Urothelium cell line (cell line): Measurements from ENCODE around the gene PTGER1.
"Not testable (repeated sequence)": the region's sequence is repeated elsewhere in the genome, so short reads cannot be mapped to it uniquely, and the experiment has no call there.

Experiments used
- DNase-seq: peaks from one replicate; pipeline ENCODE4 v3.0.0; 2011; ENCODE audit warnings: low spot score, mixed read lengths
- FAIRE-seq: peaks from 2 replicates; lab custom pipeline; 2011; peaks lifted over from hg19 to GRCh38; lab: Jason Lieb, UNC

Gene PTGER1, protein sequence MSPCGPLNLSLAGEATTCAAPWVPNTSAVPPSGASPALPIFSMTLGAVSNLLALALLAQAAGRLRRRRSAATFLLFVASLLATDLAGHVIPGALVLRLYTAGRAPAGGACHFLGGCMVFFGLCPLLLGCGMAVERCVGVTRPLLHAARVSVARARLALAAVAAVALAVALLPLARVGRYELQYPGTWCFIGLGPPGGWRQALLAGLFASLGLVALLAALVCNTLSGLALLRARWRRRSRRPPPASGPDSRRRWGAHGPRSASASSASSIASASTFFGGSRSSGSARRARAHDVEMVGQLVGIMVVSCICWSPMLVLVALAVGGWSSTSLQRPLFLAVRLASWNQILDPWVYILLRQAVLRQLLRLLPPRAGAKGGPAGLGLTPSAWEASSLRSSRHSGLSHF

GRCh38 chr19:14475251-14476073 is at the start of gene PTGER1:
Gene PTGER1, minus strand, starts transcription at chr19:14475354. Its CDS starts 1,034 bp downstream, at chr19:14474320.
- no peak for DNase-seq
- no peak for FAIRE-seq

GRCh38 chr19:14520543-14520942 is 45.4 kb upstream of the PTGER1 start:
- DNase-seq (no peak), FAIRE-seq (no peak)

GRCh38 chr19:14519860-14520407 is 44.8 kb upstream of the PTGER1 start:
- no peak for FAIRE-seq

GRCh38 chr19:14519245-14519859 is 44.2 kb upstream of the PTGER1 start:
- no peak for FAIRE-seq

More at GRCh38 chr19:14519860-14520407, 44.8 kb upstream of the PTGER1 start:
- peak; percentile 73 for DNase-seq

DNA sequence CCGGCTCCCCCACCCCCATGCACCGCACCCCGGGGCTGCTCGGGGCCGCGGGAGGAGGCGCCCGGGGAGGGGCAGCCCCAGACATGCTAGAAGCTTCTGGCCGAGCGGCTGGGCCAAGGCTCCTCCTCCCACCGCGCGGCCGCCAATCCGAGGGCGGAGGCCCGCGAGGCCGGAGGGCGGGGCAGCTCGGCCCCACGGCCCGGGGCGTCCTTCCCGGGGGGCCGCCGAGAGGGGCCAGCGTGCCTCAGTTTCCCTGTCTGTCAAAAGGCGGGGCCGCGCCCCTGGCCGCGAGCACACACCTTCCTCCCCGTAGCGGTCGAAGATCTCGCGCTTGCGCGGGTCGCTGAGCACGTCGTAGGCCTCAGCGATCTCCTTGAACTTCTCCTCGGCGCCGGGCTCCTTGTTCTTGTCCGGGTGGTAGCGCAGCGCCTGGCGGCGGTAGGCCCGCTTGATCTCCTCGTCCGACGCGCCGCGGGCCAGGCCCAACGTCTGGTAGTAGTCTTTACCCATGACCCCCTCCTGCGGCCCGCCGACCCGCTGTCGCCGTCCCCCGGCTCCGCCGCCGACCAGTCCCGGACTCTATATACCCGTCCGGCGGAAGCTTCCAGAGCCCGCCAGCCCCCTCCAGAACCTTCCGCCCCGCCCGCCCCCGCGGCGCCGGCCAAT is 42.8 kb upstream of the PTGER1 start, which contains the start of gene DNAJB1:
Gene DNAJB1 (minus strand): TSS at position 558 of the 666 bp plus-strand sequence. CDS start 48 bp downstream, at position 510.
- DNase-seq: peak; percentile 70
- FAIRE-seq: no peak

More at GRCh38 chr19:14519245-14519859, 44.2 kb upstream of the PTGER1 start:
- DNase-seq: no peak

GRCh38 chr19:14517446-14517839 is 42.3 kb upstream of the PTGER1 start:
- DNase-seq (no peak), FAIRE-seq (no peak)

GRCh38 chr19:14516746-14517438 is 41.7 kb upstream of the PTGER1 start:
- FAIRE-seq (no peak), DNase-seq (no peak)

GRCh38 chr19:14516048-14516534 is 40.9 kb upstream of the PTGER1 start:
- FAIRE-seq: no peak

DNA sequence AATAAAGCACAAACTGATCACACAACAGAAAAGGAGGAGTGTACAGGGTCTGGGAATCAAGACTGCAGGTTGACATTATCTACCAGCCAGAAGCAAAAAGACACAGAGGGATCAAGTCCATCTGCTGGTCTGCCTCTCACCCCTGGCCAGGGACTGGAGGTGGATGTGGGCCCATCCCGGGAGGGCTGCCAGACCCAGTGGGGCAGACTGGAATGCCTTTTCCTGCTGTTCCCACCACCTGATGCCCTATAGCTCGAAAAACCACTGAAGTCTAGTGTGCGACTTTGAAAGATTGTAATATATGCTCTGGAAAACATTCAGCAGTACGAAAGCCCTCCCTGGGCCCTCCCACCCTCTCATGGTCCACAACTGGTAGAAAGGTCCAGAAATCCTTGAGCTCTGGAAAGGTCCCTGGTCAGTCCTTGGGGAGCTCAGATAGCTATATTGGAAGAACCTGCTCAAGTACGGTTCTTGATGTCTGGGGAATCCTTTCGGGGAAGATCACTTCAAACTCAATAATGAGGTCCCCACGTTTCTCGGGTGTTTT is 40.4 kb upstream of the PTGER1 start:
- FAIRE-seq: no peak

More at GRCh38 chr19:14516048-14516534, 40.9 kb upstream of the PTGER1 start:
- DNase-seq: no peak

GRCh38 chr19:14514215-14514863 is 39.2 kb upstream of the PTGER1 start:
- FAIRE-seq (no peak), DNase-seq (no peak)

More for the DNA sequence above, 40.4 kb upstream of the PTGER1 start:
- no peak for DNase-seq

DNA sequence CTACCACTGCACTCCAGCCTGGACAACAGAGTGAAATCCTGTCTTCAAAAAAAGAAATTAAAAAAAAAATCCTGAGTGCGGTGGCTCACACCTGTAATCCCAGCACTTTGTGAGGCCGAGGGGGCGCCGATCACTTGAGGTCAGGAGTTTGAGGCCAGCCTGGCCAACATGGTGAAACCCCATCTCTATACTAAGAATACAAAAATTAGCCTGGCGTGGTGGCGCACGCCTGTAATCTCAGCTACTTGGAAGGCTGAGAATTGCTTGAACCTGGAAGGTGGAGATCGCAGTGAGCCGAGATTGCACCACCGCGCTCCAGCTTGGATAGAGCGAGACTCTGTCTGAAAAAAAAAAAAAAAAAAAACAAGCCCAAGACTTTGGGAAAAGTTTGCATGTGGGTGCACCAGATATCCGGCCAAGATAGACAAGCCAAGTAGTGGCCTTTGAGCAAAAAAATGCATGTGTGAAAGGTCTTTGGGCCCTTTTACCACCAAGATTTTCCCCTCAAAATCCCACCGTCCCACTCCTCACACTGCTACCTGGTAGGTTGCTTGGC is 37.3 kb upstream of the PTGER1 start:
- DNase-seq: no peak
- FAIRE-seq: no peak

- DNase-seq (no peak), FAIRE-seq (no peak)
Observed at GRCh38 chr19:14511229-14511593, 36.1 kb upstream of the PTGER1 start.

GRCh38 chr19:14510311-14511228 is 35.4 kb upstream of the PTGER1 start:
- FAIRE-seq: no peak
- DNase-seq: no peak

- DNase-seq (no peak), FAIRE-seq (no peak)
Observed at GRCh38 chr19:14507704-14508542, 32.8 kb upstream of the PTGER1 start.

- DNase-seq (peak; percentile 72), FAIRE-seq (no peak)
Observed at GRCh38 chr19:14505488-14506239, 30.5 kb upstream of the PTGER1 start.

DNA sequence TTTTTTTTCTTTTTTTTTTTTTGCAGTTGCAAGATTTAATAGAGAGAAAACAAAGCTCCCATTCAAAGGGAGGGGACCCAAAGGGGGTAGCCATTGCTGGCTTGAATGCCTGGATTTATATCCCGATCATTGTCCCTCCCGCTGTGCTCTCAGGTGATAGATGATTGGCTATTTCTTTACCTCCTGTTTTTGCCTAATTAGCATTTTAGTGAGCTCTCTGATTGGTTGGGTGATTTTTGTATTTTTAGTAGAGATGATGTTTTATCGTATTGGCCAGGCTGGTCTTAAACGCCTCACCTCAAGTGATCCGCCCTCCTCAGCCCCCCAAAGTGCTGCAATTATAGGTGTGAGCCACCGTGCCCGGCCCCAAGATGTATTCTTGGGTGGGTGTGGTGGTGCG is 29.4 kb upstream of the PTGER1 start:
- FAIRE-seq, DNase-seq: not testable (repeated sequence)
